Measurements from ENCODE around the gene NRG3.

NRG3 gene

GRCh38 chr10:81838950-81839349 lies 36.0 kb upstream of the NRG3 start:
- TF ChIP-seq POLR2AphosphoS5 (IDR thresholded peaks at IDR 0.05; ENCODE audit: low read depth) = no peak
- no peak for TF ChIP-seq GABPA (IDR thresholded peaks at IDR 0.05; ENCODE audit: low read depth)
- TF ChIP-seq SPI1 (IDR thresholded peaks at IDR 0.05; ENCODE audit: borderline replicate concordance, low read depth) = no peak
- TF ChIP-seq REST (IDR thresholded peaks at IDR 0.05; ENCODE audit: insufficient replicate concordance, low read depth) = no peak
- no peak for TF ChIP-seq CTCF (IDR thresholded peaks at IDR 0.05; ENCODE audit: insufficient read depth, low read length)
- no peak overlapping the region for H3K4me3 ChIP-seq (replicated peaks; ENCODE audit: insufficient read depth, low read length)
- no peak overlapping the region for H3K27ac ChIP-seq (replicated peaks)
- no peak for DNase-seq (ENCODE audit: low read depth in 1 of 2, low spot score in 1 of 2)
- H3K27me3 ChIP-seq (ENCODE audit: insufficient read depth, poor library complexity, severe bottlenecking) = no peaks in the 10 kb centered on the region

- Histone ChIP-seq H3K27me3 (ENCODE audit: insufficient read depth, poor library complexity, severe bottlenecking) (no peaks in the 10 kb centered on the region), H3K4me3 (replicated peaks; ENCODE audit: insufficient read depth, low read length) (no peak overlapping the region), H3K27ac (replicated peaks) (no peak overlapping the region)
- no peak for DNase-seq (ENCODE audit: low read depth in 1 of 2, low spot score in 1 of 2)
- TF ChIP-seq REST (IDR thresholded peaks at IDR 0.05; ENCODE audit: insufficient replicate concordance, low read depth) (no peak), POLR2AphosphoS5 (IDR thresholded peaks at IDR 0.05; ENCODE audit: low read depth) (no peak), CTCF (IDR thresholded peaks at IDR 0.05; ENCODE audit: insufficient read depth, low read length) (no peak), SPI1 (IDR thresholded peaks at IDR 0.05; ENCODE audit: borderline replicate concordance, low read depth) (no peak), GABPA (IDR thresholded peaks at IDR 0.05; ENCODE audit: low read depth) (no peak)
Observed at GRCh38 chr10:81843042-81843441, 32.0 kb upstream of the NRG3 start.

GRCh38 chr10:81847675-81848074 lies 27.3 kb upstream of the NRG3 start:
- H3K4me3 ChIP-seq (replicated peaks; ENCODE audit: insufficient read depth, low read length) = no peak overlapping the region
- H3K27ac ChIP-seq (replicated peaks) = no peak overlapping the region
- H3K27me3 ChIP-seq (ENCODE audit: insufficient read depth, poor library complexity, severe bottlenecking) = no peaks in the 10 kb centered on the region
- TF ChIP-seq POLR2AphosphoS5 (IDR thresholded peaks at IDR 0.05; ENCODE audit: low read depth) = no peak
- no peak for TF ChIP-seq GABPA (IDR thresholded peaks at IDR 0.05; ENCODE audit: low read depth)
- TF ChIP-seq SPI1 (IDR thresholded peaks at IDR 0.05; ENCODE audit: borderline replicate concordance, low read depth) = no peak
- TF ChIP-seq REST (IDR thresholded peaks at IDR 0.05; ENCODE audit: insufficient replicate concordance, low read depth) = no peak
- TF ChIP-seq CTCF (IDR thresholded peaks at IDR 0.05; ENCODE audit: insufficient read depth, low read length) = no peak
- no peak for DNase-seq (ENCODE audit: low read depth in 1 of 2, low spot score in 1 of 2)
